K562 (cell line): Measurements from ENCODE around the gene STXBP4. TPM values are rescaled to one million over a fixed set of nuclear protein-coding genes. Genes with fewer than 3 reads are reported as not detected.

Experiments used
- ATAC-seq: fragments of 200-7000 bp; cut with Tn5 transposase; 3 replicates; pipeline ENCODE4 v1.9.1; 2020; ENCODE audit warnings: moderate library complexity
- BruUV-seq: library from RNA; stranded (reverse); fragments of 400-500 nt; replicated peaks from 2 replicates; lab custom pipeline; 2021; lab: Mats Ljungman, UMichigan
- CTCF ChIA-PET: fragments of 300-600 bp; formaldehyde crosslinking; extraction: SDS; loops from one replicate; lab custom pipeline; 2021; ENCODE audit warnings: low intra/inter-chr PET ratio; lab: Yijun Ruan, JAX
- POLR2A ChIA-PET: fragments of 300-600, 350-650 bp; sonication (Branson Sonifier 250); formaldehyde crosslinking; extraction: SDS; loops from one replicate; lab custom pipeline; 2021; ENCODE audit warnings: antibody characterized with exemption, inconsistent platforms; lab: Yijun Ruan, JAX
- DNase-seq, 4 experiments: peaks; one replicate each; pipeline versions ENCODE4 v3.0.0 to v3.0.0-alpha.2; 2011 to 2018; ENCODE audit warnings: low spot score in 3 of 4, mixed read lengths in 3 of 4; ENCODE audit errors: extremely low read depth in 1 of 4
- FAIRE-seq: peaks from 2 replicates; lab custom pipeline; 2011; peaks lifted over from hg19 to GRCh38; lab: Jason Lieb, UNC
- H2AFZ ChIP-seq: 2 replicates; pipeline ENCODE4 v1.6.0; 2011; ENCODE audit warnings: low read depth, low read length, control low read depth, inconsistent platforms
- H3K27ac ChIP-seq: fragments of 200-600 bp; 3 replicates; pipeline ENCODE4 v1.8.0; 2011; ENCODE audit warnings: low read depth, mild to moderate bottlenecking, control low read depth, inconsistent platforms, low read length, moderate library complexity, mixed read lengths; ENCODE audit errors: extremely low read depth
- H3K27me3 ChIP-seq, 2 experiments: fragments of 300-600 bp in 1 of 2; 2 replicates in 1 of 2; 3 replicates in 1 of 2; pipeline versions ENCODE4 v1.6.0 to v1.8.0; 2011; ENCODE audit warnings: inconsistent platforms in 2 of 2, low read length in 2 of 2, mild to moderate bottlenecking in 1 of 2, mixed read lengths in 1 of 2, moderate library complexity in 1 of 2; ENCODE audit not compliant: control insufficient read depth in 2 of 2, insufficient read depth in 2 of 2
- H3K36me3 ChIP-seq: fragments of 300-600 bp; 3 replicates; pipeline ENCODE4 v1.8.0; 2011; ENCODE audit warnings: mild to moderate bottlenecking, low read length, inconsistent platforms; ENCODE audit not compliant: control insufficient read depth, insufficient read depth
- H3K4me1 ChIP-seq, 2 experiments: fragments of 200-600 bp in 1 of 2; replicated peaks in 1 of 2; 2 replicates in 1 of 2; 3 replicates in 1 of 2; pipeline versions ENCODE4 v1.5.1 to v1.8.0; 2011; ENCODE audit warnings: inconsistent platforms in 2 of 2, low read length in 2 of 2, mild to moderate bottlenecking in 1 of 2, mixed read lengths in 1 of 2, moderate library complexity in 1 of 2; ENCODE audit not compliant: control insufficient read depth in 2 of 2, insufficient read depth in 2 of 2
- H3K4me2 ChIP-seq: 2 replicates; pipeline ENCODE4 v1.6.1; 2011; ENCODE audit warnings: low read length, control low read depth, inconsistent platforms, mixed read lengths; ENCODE audit not compliant: insufficient read depth
- H3K4me3 ChIP-seq: fragments of 200-600 bp; sonication (generic), shearing (Covaris generic); 2 replicates; pipeline ENCODE4 v1.5.1; 2016; ENCODE audit warnings: control low read depth, inconsistent platforms
- H3K79me2 ChIP-seq: fragments of 200-600 bp; 3 replicates; pipeline ENCODE4 v1.8.0; 2011; ENCODE audit warnings: low read length, inconsistent platforms; ENCODE audit not compliant: control insufficient read depth, insufficient read depth
- H3K9ac ChIP-seq, 2 experiments: 2 replicates each; pipeline versions ENCODE4 v1.6.0 to v1.6.1; 2011; ENCODE audit warnings: low read depth in 2 of 2, low read length in 2 of 2, control low read depth in 1 of 2, inconsistent platforms in 1 of 2, mild to moderate bottlenecking in 1 of 2, mixed read lengths in 1 of 2; ENCODE audit not compliant: insufficient read depth in 1 of 2
- H3K9me1 ChIP-seq: one replicate; pipeline ENCODE4 v1.6.0; 2011; ENCODE audit warnings: inconsistent platforms, mild to moderate bottlenecking, low read length, moderate library complexity; ENCODE audit not compliant: control insufficient read depth, insufficient read depth
- H3K9me3 ChIP-seq: replicated peaks from 2 replicates; pipeline ENCODE4 v1.5.1; 2011; ENCODE audit warnings: low read depth, low read length, inconsistent platforms; ENCODE audit not compliant: control insufficient read depth, insufficient read depth
- H4K20me1 ChIP-seq: replicated peaks from 2 replicates; pipeline ENCODE4 v1.6.1; 2011; ENCODE audit warnings: low read length, inconsistent platforms, mixed read lengths; ENCODE audit not compliant: control insufficient read depth, insufficient read depth
- C11orf30 ChIP-seq: fragments of 450-650 bp; IDR thresholded peaks from 2 replicates; pipeline ENCODE4 v1.6.1; 2016; ENCODE audit warnings: low read depth, mild to moderate bottlenecking
- CREB3L1 ChIP-seq: fragments of 450-650 bp; IDR thresholded peaks from 2 replicates; pipeline ENCODE4 v1.6.1; 2014; ENCODE audit warnings: low read depth, mild to moderate bottlenecking, moderate library complexity, borderline replicate concordance
- DACH1 ChIP-seq: fragments of 450-650 bp; IDR thresholded peaks from 2 replicates; pipeline ENCODE4 v1.6.1; 2018; ENCODE audit not compliant: partially characterized antibody
- E2F3 ChIP-seq: fragments of 250-450 bp; sonication (Bioruptor Pico); IDR thresholded peaks from 2 replicates; pipeline ENCODE4 v1.4.0; 2020; ENCODE audit warnings: mild to moderate bottlenecking
- GABPB2 ChIP-seq: fragments of 250-450 bp; sonication (Bioruptor Pico); conservative IDR thresholded peaks from 2 replicates; pipeline ENCODE4 v1.5.1; 2021; ENCODE audit warnings: mild to moderate bottlenecking
- KLF10 ChIP-seq: fragments of 250-450 bp; sonication (Bioruptor Pico); IDR thresholded peaks from 2 replicates; pipeline ENCODE4 v1.6.1; 2021; ENCODE audit warnings: matching md5 sums
- NR4A1 ChIP-seq, 2 experiments: fragments of 250-450 bp in 1 of 2; fragments of 450-650 bp in 1 of 2; sonication (Bioruptor Pico) in 1 of 2; IDR thresholded peaks; 2 replicates each; pipeline versions ENCODE4 v1.4.0 to v1.6.1; 2016 to 2020; ENCODE audit warnings: mild to moderate bottlenecking in 2 of 2, missing compliant biosample characterization in 1 of 2, missing genetic modification characterization in 1 of 2, moderate library complexity in 1 of 2
- RHOXF2B ChIP-seq: fragments of 250-450 bp; sonication (Bioruptor Pico); conservative IDR thresholded peaks from 2 replicates; pipeline ENCODE4 v1.5.1; 2021
- RREB1 ChIP-seq: fragments of 250-450 bp; sonication (Bioruptor Pico); IDR thresholded peaks from 2 replicates; pipeline ENCODE4 v1.4.0; 2020
- SRSF7 ChIP-seq: fragments of 200-400 bp; formaldehyde crosslinking; optimal IDR thresholded peaks from 2 replicates; pipeline ENCODE3; 2017; ENCODE audit warnings: mild to moderate bottlenecking, low read depth, low read length
- STAG1 ChIP-seq: sonication (generic); formaldehyde crosslinking; IDR thresholded peaks from 2 replicates; pipeline ENCODE4 v1.5.0; 2020; ENCODE audit warnings: missing genetic modification reagents, borderline replicate concordance
- SUPT5H ChIP-seq: fragments of 450-650 bp; IDR thresholded peaks from 2 replicates; pipeline ENCODE4 v1.6.1; 2016
- ZC3H11A ChIP-seq: IDR thresholded peaks from 2 replicates; pipeline ENCODE4 v1.6.1; 2012; ENCODE audit warnings: low read depth, low read length, improper control_type of control experiment
- ZC3H8 ChIP-seq: fragments of 450-650 bp; IDR thresholded peaks from 2 replicates; pipeline ENCODE4 v1.6.1; 2017
- ZFPM2 ChIP-seq: fragments of 250-450 bp; sonication (Bioruptor Pico); IDR thresholded peaks from 2 replicates; pipeline ENCODE4 v1.5.1; 2022; ENCODE audit warnings: mild to moderate bottlenecking
- ZNF408 ChIP-seq: fragments of 250-450 bp; sonication (Bioruptor Pico); IDR thresholded peaks from 2 replicates; pipeline ENCODE4 v1.4.0; 2020; ENCODE audit warnings: low read depth, mild to moderate bottlenecking, moderate library complexity
- WGBS: fragments of 100-300 bp; shearing (Covaris generic); methylation state at CpG from one replicate; pipeline ENCODE4 v1.1.6; 2016; ENCODE audit warnings: low coverage, mixed read lengths; ENCODE audit not compliant: insufficient coverage; ENCODE audit errors: missing lambda C conversion rate; 5-methylcytosine and 5-hydroxymethylcytosine counted together
- in situ Hi-C: fragments of 300-500 bp; cut with MboI; formaldehyde crosslinking; loops from 4 replicates; pipeline ENCODE4 v1.15.0; 2018; ENCODE audit warnings: inconsistent platforms, mixed read lengths
- intact Hi-C: fragments of 100-400 bp; cut with micrococcal nuclease; formaldehyde crosslinking; loops from 2 replicates; pipeline ENCODE4 v1.14.2; 2022
- polyA plus RNA-seq, 8 experiments: library from polyadenylated mRNA; depleted of rRNA in 4 of 8; stranded (reverse) in 5 of 8; unstranded in 3 of 8; fragments of >200 nt; fragmentation: Nextera tagmentation in 2 of 8; fragmentation: Illumina TruSeq in 1 of 8; extraction: Ambion mirVana in 2 of 8; extraction: Trizol in 1 of 8; gene quantifications; 2 replicates each; pipeline versions ENCODE4 v1.2.1 to v1.2.3, GENCODE V29; 2011 to 2014; ENCODE audit warnings: inconsistent platforms in 1 of 8, missing spikeins in 1 of 8
- total RNA-seq, 7 experiments: library from RNA; depleted of rRNA in 6 of 7; stranded (reverse); fragments of >200 nt in 6 of 7; fragmentation: Illumina TruSeq in 2 of 7; extraction: Trizol in 2 of 7; gene quantifications; 2 replicates each; pipeline versions ENCODE4 v1.2.1 to v1.2.3, GENCODE V29; 2011 to 2021; ENCODE audit warnings: low replicate concordance in 1 of 7

STXBP4 gene
- total and polyA plus RNA-seq, 9 of the 15 experiments (the other 6 are each of a cell fraction or from before 2014, with no cell fraction given) = 11.6 to 23.2 (median 18.5) TPM

- in situ Hi-C loops (loop anchor here (5.0 to 10.0 kb wide), 2 partner anchors 367 to 525 kb away; partner anchors contain the start of gene SMIM36), intact Hi-C loops (loop anchor here (10.0 kb wide), 1 partner anchor 185 kb away; no protein-coding TSS in a partner anchor)
- FAIRE-seq = no peak
- Histone ChIP-seq H3K36me3 (peaks cover 28% of the 10 kb centered on the region), H2AFZ (no peak overlapping the region), H3K9ac (no peak overlapping the region), H3K4me1 (no peaks in the 10 kb centered on the region), H3K4me3 (no peak overlapping the region), H3K9me3 (no peaks in the 10 kb centered on the region), H4K20me1 (no peaks in the 10 kb centered on the region), H3K9me1 (no peaks in the 10 kb centered on the region), H3K27me3 (no peaks in the 10 kb centered on the region), H3K27ac (no peak overlapping the region), H3K79me2 (peaks cover 1% of the 10 kb centered on the region; the same call in 1 of the 3 replicates), H3K4me2 (no peak overlapping the region)
- ChIA-PET CTCF (no interaction called here), POLR2A (no interaction called here)
- no TSS peak for BruUV-seq
- 88% methylated on average over 4 of the region's 4 CpGs for WGBS
- ATAC-seq = no peak
- no peak for DNase-seq
- TF ChIP-seq KLF10 (no peak), STAG1 (no peak), NR4A1 (CRISPR knock-in tag; IDR thresholded peaks at IDR 0.05) (no peak), NR4A1 (tag; IDR thresholded peaks at IDR 0.05) (no peak), SUPT5H (no peak), RHOXF2B (CRISPR knock-in tag) (no peak), ZC3H11A (no peak), ZC3H8 (no peak), CREB3L1 (no peak), E2F3 (no peak), C11orf30 (no peak), ZFPM2 (CRISPR knock-in tag) (no peak), SRSF7 (no peak), DACH1 (no peak), RREB1 (CRISPR knock-in tag) (no peak), GABPB2 (CRISPR knock-in tag) (no peak), ZNF408 (CRISPR knock-in tag) (no peak)
These were observed 21.6 kb downstream of the STXBP4 start for GRCh38 chr17:54990118-54990517.
